HepG2 (cell line): ENCODE results near the gene NSMCE1. TPM values are rescaled to one million over a fixed set of nuclear protein-coding genes. Genes with fewer than 3 reads are reported as not detected.

Experiments
- DPF2 ChIP-seq: sonication (generic); formaldehyde crosslinking; IDR thresholded peaks from 2 replicates; pipeline ENCODE4 v1.4.0; 2020; ENCODE audit warnings: mild to moderate bottlenecking, low read depth, missing genetic modification reagents, borderline replicate concordance
- HCFC1 ChIP-seq: fragments of 150-350 bp; IDR thresholded peaks from 2 replicates; pipeline ENCODE4 v1.6.1; 2014; ENCODE audit warnings: low read depth, low read length
- HMGXB4 ChIP-seq, 2 experiments: sonication (generic) in 1 of 2; formaldehyde crosslinking in 1 of 2; IDR thresholded peaks; 2 replicates each; pipeline versions ENCODE4 v1.4.0 to v1.6.1; 2018 to 2020; ENCODE audit warnings: missing genetic modification reagents in 2 of 2, borderline replicate concordance in 1 of 2, low read depth in 1 of 2, mild to moderate bottlenecking in 1 of 2, missing biosample characterization in 1 of 2
- NCOR1 ChIP-seq: fragments of 200-600 bp; sonication (generic); IDR thresholded peaks from 2 replicates; pipeline ENCODE4 v1.7.0; 2017; ENCODE audit warnings: antibody characterized with exemption, low read length, borderline replicate concordance
- PHF8 ChIP-seq: sonication (generic); formaldehyde crosslinking; IDR thresholded peaks from 2 replicates; pipeline ENCODE4 v1.5.0; 2020; ENCODE audit warnings: missing genetic modification reagents
- REL ChIP-seq: sonication (generic); formaldehyde crosslinking; conservative IDR thresholded peaks from 2 replicates; pipeline ENCODE4 v1.8.0; 2022; ENCODE audit warnings: mild to moderate bottlenecking, missing genetic modification reagents, moderate library complexity
- RELA ChIP-seq: sonication (generic); formaldehyde crosslinking; IDR thresholded peaks from 2 replicates; pipeline ENCODE4 v1.4.0; 2020; ENCODE audit warnings: missing genetic modification reagents
- RERE ChIP-seq: IDR thresholded peaks from 2 replicates; pipeline ENCODE4 v1.6.1; 2016; ENCODE audit warnings: low read depth, missing genetic modification reagents, missing compliant biosample characterization
- SMYD3 ChIP-seq: sonication (generic); formaldehyde crosslinking; IDR thresholded peaks from 2 replicates; pipeline ENCODE4 v1.8.1; 2023; ENCODE audit warnings: mild to moderate bottlenecking, missing genetic modification reagents
- XRCC5 ChIP-seq: fragments of 200-400 bp; formaldehyde crosslinking; optimal IDR thresholded peaks from 2 replicates; pipeline ENCODE3; 2017; ENCODE audit warnings: mild to moderate bottlenecking, low read length
- ZNF510 ChIP-seq: sonication (generic); formaldehyde crosslinking; IDR thresholded peaks from 2 replicates; pipeline ENCODE4 v1.4.0; 2020; ENCODE audit warnings: low read depth, mild to moderate bottlenecking, missing genetic modification reagents
- ZNF598 ChIP-seq: sonication (generic); formaldehyde crosslinking; IDR thresholded peaks from 2 replicates; pipeline ENCODE4 v1.5.1; 2020; ENCODE audit warnings: mild to moderate bottlenecking, missing genetic modification reagents, borderline replicate concordance
- ZNF7 ChIP-seq: IDR thresholded peaks from 2 replicates; pipeline ENCODE4 v1.6.1; 2016; ENCODE audit warnings: missing biosample characterization, missing genetic modification reagents
- polyA plus RNA-seq, 8 experiments: library from polyadenylated mRNA; depleted of rRNA in 3 of 8; stranded (reverse) in 7 of 8; unstranded in 1 of 8; fragments of >200 nt; fragmentation: Illumina TruSeq in 4 of 8; extraction: Trizol in 4 of 8; gene quantifications; 2 replicates each; pipeline versions ENCODE4 v1.2.1 to v1.2.3, GENCODE V29; 2011 to 2016; ENCODE audit warnings: low read depth in 4 of 8, missing spikeins in 1 of 8, mixed read lengths in 1 of 8; ENCODE audit not compliant: insufficient read depth in 1 of 8
- total RNA-seq, 5 experiments: library from RNA; depleted of rRNA; stranded (reverse); fragments of >200 nt; fragmentation: Illumina TruSeq; extraction: Trizol; gene quantifications; 2 replicates each; pipeline ENCODE4 v1.2.3, GENCODE V29; 2016; ENCODE audit warnings: low read depth in 1 of 5
- TF ChIP-seq, protein P1 (sequence below): sonication (generic); formaldehyde crosslinking; IDR thresholded peaks from 2 replicates; pipeline ENCODE4 v1.8.1; 2023; ENCODE audit warnings: mild to moderate bottlenecking, inconsistent platforms, moderate library complexity, missing genetic modification reagents, borderline replicate concordance
- TF ChIP-seq, protein P2 (sequence below): sonication (generic); formaldehyde crosslinking; IDR thresholded peaks from 2 replicates; pipeline ENCODE4 v1.4.0; 2020; ENCODE audit warnings: missing genetic modification reagents, borderline replicate concordance
- TF ChIP-seq, protein P3 (sequence below): sonication (generic); formaldehyde crosslinking; IDR thresholded peaks from 2 replicates; pipeline ENCODE4 v1.4.0; 2020; ENCODE audit warnings: mild to moderate bottlenecking, low read depth, missing genetic modification reagents

Gene NSMCE1
- total and polyA plus RNA-seq, 2 of the 13 experiments (the other 11 are each of a cell fraction or from before 2014, with no cell fraction given) = 42.7 to 52.9 TPM

- TF ChIP-seq ZNF510 (CRISPR knock-in tag) (peak; percentile 77), REL (CRISPR knock-in tag) (no peak; the same call in 1 of the 2 replicates), SMYD3 (CRISPR knock-in tag) (peak; percentile 94), HCFC1 (no peak), ZNF598 (CRISPR knock-in tag) (peak; percentile 99), PHF8 (CRISPR knock-in tag) (peak; percentile 97), DPF2 (0 out of 2 replicates have a peak, but pooled peaks have one; percentile 24), XRCC5 (peak; percentile 3), RELA (CRISPR knock-in tag) (peak; percentile 93), HMGXB4 (CRISPR knock-in tag; IDR thresholded peaks at IDR 0.05; ENCODE audit: borderline replicate concordance in 1 of 2, low read depth in 1 of 2) (peak; percentile 70 to 86; a peak in 3 of 4 replicates), RERE (CRISPR knock-in tag) (no peak), NCOR1 (no peak; the same call in 1 of the 2 replicates), ZNF7 (0 out of 2 replicates have a peak, but pooled peaks have one; percentile 3)
- TF ChIP-seq, protein P1, sequence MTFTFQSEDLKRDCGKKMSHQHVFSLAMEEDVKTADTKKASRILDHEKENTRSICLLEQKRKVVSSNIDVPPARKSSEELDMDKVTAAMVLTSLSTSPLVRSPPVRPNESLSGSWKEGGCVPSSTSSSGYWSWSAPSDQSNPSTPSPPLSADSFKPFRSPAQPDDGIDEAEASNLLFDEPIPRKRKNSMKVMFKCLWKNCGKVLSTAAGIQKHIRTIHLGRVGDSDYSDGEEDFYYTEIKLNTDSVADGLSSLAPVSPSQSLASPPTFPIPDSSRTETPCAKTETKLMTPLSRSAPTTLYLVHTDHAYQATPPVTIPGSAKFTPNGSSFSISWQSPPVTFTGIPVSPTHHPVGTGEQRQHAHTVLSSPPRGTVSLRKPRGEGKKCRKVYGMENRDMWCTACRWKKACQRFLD (CRISPR knock-in tag) = no peak; the same call in 1 of the 2 replicates
- TF ChIP-seq, protein P2, sequence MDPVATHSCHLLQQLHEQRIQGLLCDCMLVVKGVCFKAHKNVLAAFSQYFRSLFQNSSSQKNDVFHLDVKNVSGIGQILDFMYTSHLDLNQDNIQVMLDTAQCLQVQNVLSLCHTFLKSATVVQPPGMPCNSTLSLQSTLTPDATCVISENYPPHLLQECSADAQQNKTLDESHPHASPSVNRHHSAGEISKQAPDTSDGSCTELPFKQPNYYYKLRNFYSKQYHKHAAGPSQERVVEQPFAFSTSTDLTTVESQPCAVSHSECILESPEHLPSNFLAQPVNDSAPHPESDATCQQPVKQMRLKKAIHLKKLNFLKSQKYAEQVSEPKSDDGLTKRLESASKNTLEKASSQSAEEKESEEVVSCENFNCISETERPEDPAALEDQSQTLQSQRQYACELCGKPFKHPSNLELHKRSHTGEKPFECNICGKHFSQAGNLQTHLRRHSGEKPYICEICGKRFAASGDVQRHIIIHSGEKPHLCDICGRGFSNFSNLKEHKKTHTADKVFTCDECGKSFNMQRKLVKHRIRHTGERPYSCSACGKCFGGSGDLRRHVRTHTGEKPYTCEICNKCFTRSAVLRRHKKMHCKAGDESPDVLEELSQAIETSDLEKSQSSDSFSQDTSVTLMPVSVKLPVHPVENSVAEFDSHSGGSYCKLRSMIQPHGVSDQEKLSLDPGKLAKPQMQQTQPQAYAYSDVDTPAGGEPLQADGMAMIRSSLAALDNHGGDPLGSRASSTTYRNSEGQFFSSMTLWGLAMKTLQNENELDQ (CRISPR knock-in tag) = peak; percentile 89; the same call in 1 of the 2 replicates
- TF ChIP-seq, protein P3, sequence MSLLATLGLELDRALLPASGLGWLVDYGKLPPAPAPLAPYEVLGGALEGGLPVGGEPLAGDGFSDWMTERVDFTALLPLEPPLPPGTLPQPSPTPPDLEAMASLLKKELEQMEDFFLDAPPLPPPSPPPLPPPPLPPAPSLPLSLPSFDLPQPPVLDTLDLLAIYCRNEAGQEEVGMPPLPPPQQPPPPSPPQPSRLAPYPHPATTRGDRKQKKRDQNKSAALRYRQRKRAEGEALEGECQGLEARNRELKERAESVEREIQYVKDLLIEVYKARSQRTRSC (CRISPR knock-in tag) = peak; percentile 92; the same call in 1 of the 2 replicates
These were observed 64.9 kb downstream of the NSMCE1 start, which contains the start of gene KDM8 (continued) for GRCh38 chr16:27203507-27204311.
